ENCODE results near the gene CFP.

DNA sequence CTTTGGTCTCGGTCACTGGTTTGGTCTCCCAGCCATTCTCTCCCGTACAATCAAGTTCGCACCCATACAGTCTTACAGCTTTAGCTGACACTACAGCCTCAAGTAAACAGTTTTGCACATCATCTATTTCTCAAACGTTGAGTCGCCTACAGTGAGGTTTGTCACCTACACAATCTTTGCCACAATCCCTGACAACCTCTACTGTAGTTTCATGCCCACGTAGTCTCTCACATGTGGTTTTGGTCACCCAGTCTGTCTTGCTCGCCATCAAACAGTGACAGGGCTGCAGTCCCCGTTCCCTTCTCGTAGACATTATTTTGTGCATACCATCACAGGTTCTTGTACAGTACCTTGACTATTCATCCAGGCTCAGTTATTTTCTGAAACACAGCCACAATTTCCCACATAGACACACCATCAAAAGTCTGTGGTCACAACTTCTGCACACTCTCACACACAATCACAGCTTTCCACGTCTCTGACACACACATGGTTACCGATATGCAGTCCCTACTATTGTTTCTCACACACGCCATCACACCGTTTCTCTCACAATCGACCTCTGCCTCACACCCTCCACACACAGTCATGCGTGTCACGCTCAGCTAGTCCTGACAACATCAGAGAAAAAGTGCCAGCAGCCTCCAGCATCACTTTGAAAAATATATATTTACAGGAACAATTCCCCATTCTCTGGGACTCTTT is 5.3 kb upstream of the CFP start:
- TF ChIP-seq, protein P1, sequence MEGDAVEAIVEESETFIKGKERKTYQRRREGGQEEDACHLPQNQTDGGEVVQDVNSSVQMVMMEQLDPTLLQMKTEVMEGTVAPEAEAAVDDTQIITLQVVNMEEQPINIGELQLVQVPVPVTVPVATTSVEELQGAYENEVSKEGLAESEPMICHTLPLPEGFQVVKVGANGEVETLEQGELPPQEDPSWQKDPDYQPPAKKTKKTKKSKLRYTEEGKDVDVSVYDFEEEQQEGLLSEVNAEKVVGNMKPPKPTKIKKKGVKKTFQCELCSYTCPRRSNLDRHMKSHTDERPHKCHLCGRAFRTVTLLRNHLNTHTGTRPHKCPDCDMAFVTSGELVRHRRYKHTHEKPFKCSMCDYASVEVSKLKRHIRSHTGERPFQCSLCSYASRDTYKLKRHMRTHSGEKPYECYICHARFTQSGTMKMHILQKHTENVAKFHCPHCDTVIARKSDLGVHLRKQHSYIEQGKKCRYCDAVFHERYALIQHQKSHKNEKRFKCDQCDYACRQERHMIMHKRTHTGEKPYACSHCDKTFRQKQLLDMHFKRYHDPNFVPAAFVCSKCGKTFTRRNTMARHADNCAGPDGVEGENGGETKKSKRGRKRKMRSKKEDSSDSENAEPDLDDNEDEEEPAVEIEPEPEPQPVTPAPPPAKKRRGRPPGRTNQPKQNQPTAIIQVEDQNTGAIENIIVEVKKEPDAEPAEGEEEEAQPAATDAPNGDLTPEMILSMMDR (IDR thresholded peaks at IDR 0.05; ENCODE audit: insufficient read depth, low read length) = no peak
- no peak for TF ChIP-seq POLR2AphosphoS5 (IDR thresholded peaks at IDR 0.05; ENCODE audit: low read depth)
